ENCODE data around the gene WAS.

Gene WAS

GRCh38 chrX:48703642-48704481 is 20.3 kb downstream of the WAS start:
- TF ChIP-seq CREB5 (CRISPR knock-in tag; IDR thresholded peaks at IDR 0.05; ENCODE audit: low read depth) (no peak), CSRNP3 (CRISPR knock-in tag; IDR thresholded peaks at IDR 0.05) (no peak), TCF4 (CRISPR knock-in tag; IDR thresholded peaks at IDR 0.05; ENCODE audit: borderline replicate concordance) (no peak), POU6F1 (CRISPR knock-in tag; IDR thresholded peaks at IDR 0.05; ENCODE audit: borderline replicate concordance, low read depth) (no peak), PPARA (CRISPR knock-in tag; IDR thresholded peaks at IDR 0.05; ENCODE audit: borderline replicate concordance) (no peak), ZFP30 (CRISPR knock-in tag; IDR thresholded peaks at IDR 0.05) (no peak), ESRRG (CRISPR knock-in tag; IDR thresholded peaks at IDR 0.05) (no peak), ZNF565 (CRISPR knock-in tag; conservative IDR thresholded peaks at IDR 0.05; ENCODE audit: low read depth) (no peak), TOX (CRISPR knock-in tag; IDR thresholded peaks at IDR 0.05; ENCODE audit: borderline replicate concordance) (no peak)
- TF ChIP-seq, protein P1, sequence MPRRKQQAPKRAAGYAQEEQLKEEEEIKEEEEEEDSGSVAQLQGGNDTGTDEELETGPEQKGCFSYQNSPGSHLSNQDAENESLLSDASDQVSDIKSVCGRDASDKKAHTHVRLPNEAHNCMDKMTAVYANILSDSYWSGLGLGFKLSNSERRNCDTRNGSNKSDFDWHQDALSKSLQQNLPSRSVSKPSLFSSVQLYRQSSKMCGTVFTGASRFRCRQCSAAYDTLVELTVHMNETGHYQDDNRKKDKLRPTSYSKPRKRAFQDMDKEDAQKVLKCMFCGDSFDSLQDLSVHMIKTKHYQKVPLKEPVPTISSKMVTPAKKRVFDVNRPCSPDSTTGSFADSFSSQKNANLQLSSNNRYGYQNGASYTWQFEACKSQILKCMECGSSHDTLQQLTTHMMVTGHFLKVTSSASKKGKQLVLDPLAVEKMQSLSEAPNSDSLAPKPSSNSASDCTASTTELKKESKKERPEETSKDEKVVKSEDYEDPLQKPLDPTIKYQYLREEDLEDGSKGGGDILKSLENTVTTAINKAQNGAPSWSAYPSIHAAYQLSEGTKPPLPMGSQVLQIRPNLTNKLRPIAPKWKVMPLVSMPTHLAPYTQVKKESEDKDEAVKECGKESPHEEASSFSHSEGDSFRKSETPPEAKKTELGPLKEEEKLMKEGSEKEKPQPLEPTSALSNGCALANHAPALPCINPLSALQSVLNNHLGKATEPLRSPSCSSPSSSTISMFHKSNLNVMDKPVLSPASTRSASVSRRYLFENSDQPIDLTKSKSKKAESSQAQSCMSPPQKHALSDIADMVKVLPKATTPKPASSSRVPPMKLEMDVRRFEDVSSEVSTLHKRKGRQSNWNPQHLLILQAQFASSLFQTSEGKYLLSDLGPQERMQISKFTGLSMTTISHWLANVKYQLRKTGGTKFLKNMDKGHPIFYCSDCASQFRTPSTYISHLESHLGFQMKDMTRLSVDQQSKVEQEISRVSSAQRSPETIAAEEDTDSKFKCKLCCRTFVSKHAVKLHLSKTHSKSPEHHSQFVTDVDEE (CRISPR knock-in tag; IDR thresholded peaks at IDR 0.05), result no peak
- ATAC-seq, result peak; percentile 20; the same call in 2 of the 3 replicates

DNA sequence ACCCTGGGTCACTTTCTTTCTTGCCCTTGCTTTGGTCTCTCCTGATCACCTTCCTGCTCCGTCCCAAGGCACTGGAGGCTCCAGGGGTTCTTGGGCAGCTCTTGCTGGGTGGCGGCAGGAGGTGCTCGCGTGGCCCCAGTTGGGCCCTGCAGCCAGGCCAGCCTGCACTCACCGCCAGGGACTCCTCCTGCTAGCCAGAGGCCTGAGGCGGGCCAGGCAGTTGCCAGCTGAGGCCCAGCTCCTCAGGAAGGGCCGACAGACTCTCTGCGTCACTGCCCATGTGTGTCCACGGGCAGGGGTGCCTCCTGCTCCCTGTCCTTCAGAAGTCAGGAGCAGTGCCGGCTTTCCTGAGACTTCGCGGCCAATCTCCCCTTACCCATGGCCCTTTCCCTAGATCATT is 22.3 kb downstream of the WAS start:
- TF ChIP-seq, protein P2, sequence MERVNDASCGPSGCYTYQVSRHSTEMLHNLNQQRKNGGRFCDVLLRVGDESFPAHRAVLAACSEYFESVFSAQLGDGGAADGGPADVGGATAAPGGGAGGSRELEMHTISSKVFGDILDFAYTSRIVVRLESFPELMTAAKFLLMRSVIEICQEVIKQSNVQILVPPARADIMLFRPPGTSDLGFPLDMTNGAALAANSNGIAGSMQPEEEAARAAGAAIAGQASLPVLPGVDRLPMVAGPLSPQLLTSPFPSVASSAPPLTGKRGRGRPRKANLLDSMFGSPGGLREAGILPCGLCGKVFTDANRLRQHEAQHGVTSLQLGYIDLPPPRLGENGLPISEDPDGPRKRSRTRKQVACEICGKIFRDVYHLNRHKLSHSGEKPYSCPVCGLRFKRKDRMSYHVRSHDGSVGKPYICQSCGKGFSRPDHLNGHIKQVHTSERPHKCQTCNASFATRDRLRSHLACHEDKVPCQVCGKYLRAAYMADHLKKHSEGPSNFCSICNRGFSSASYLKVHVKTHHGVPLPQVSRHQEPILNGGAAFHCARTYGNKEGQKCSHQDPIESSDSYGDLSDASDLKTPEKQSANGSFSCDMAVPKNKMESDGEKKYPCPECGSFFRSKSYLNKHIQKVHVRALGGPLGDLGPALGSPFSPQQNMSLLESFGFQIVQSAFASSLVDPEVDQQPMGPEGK (CRISPR knock-in tag; IDR thresholded peaks at IDR 0.05; ENCODE audit: borderline replicate concordance), result no peak
- no peak for TF ChIP-seq ZC3H10 (CRISPR knock-in tag; IDR thresholded peaks at IDR 0.05)
- TF ChIP-seq GLIS3 (CRISPR knock-in tag; IDR thresholded peaks at IDR 0.05), result no peak
- TF ChIP-seq ARNTL (CRISPR knock-in tag; IDR thresholded peaks at IDR 0.05; ENCODE audit: borderline replicate concordance, low read depth), result no peak
- no peak for TF ChIP-seq RARB (CRISPR knock-in tag; IDR thresholded peaks at IDR 0.05)
- no peak for ATAC-seq

DNA sequence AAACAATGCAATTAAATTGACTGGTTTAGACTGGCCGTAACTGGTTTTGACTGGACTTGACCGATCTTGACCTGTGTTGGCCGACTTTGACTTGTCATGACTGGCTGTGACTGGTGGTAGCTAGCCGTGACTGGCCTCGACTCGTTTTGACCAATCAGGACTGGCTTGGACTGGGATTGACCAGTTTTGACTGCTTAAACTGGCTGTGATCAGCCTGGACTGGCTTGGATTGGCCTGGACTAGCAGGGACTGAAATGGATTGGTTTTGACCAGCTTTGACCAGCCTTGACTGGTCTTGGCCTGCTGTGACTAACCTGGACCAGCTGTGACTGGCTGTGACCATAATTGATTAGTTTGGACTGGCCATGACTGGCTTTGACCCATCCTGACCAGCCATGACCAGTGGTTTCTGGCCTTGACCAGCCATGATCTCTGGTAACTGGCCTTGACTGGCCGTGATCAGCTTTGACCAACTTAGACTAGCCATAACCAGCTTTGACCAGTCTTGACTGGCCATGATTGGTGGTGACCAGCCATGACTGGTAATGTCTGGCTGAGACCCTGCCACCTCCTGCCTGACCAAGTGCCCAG is 26.0 kb downstream of the WAS start:
- ATAC-seq, result no peak
- TF ChIP-seq RARB (CRISPR knock-in tag; IDR thresholded peaks at IDR 0.05) (no peak), CREB5 (CRISPR knock-in tag; IDR thresholded peaks at IDR 0.05; ENCODE audit: low read depth) (no peak), BACH2 (CRISPR knock-in tag; IDR thresholded peaks at IDR 0.05; ENCODE audit: borderline replicate concordance) (no peak), POU6F1 (CRISPR knock-in tag; IDR thresholded peaks at IDR 0.05; ENCODE audit: borderline replicate concordance, low read depth) (no peak), ARNTL (CRISPR knock-in tag; IDR thresholded peaks at IDR 0.05; ENCODE audit: borderline replicate concordance, low read depth) (no peak), ZFP30 (CRISPR knock-in tag; IDR thresholded peaks at IDR 0.05) (no peak), TCF4 (CRISPR knock-in tag; IDR thresholded peaks at IDR 0.05; ENCODE audit: borderline replicate concordance) (no peak), ISL1 (CRISPR knock-in tag; IDR thresholded peaks at IDR 0.05) (no peak), ZNF70 (CRISPR knock-in tag; IDR thresholded peaks at IDR 0.05) (no peak), PPARA (CRISPR knock-in tag; IDR thresholded peaks at IDR 0.05; ENCODE audit: borderline replicate concordance) (no peak), ZFP3 (CRISPR knock-in tag; IDR thresholded peaks at IDR 0.05) (no peak), ESRRG (CRISPR knock-in tag; IDR thresholded peaks at IDR 0.05) (no peak), ZC3H10 (CRISPR knock-in tag; IDR thresholded peaks at IDR 0.05) (no peak)
- TF ChIP-seq, protein P2 (CRISPR knock-in tag; IDR thresholded peaks at IDR 0.05; ENCODE audit: borderline replicate concordance), result no peak

All from SK-N-SH treated with all-trans-retinoic acid at 6 μM for 48 hours (cell line).